Vagina (tissue), 2 donors: Measurements from ENCODE around the gene SLC36A4. TPM values are rescaled to one million over a fixed set of nuclear protein-coding genes. Genes with fewer than 3 reads are reported as not detected.

Experiments
- DNase-seq, 2 donors: peaks; one replicate each; pipeline ENCODE4 v3.0.0-alpha.2; 2017; ENCODE audit errors: extremely low spot score in 2 of 2
- H3K27ac ChIP-seq: fragments of 200-600 bp; sonication (generic); one replicate; pipeline ENCODE4 v1.5.1; 2019
- H3K27me3 ChIP-seq: fragments of 200-600 bp; sonication (generic); one replicate; pipeline ENCODE4 v1.5.1; 2019
- H3K36me3 ChIP-seq, 2 donors: fragments of 200-600 bp; sonication (generic); one replicate each; pipeline ENCODE4 v1.5.1; 2017 to 2019
- H3K4me1 ChIP-seq: fragments of 200-600 bp; sonication (generic); one replicate; pipeline ENCODE4 v1.5.1; 2019
- H3K4me3 ChIP-seq, 2 donors: fragments of 200-600 bp; sonication (generic); 1 replicate in 1 of 2; 2 replicates in 1 of 2; pipeline ENCODE4 v1.5.1; 2016 to 2019
- H3K9me3 ChIP-seq: fragments of 200-600 bp; sonication (generic); one replicate; pipeline ENCODE4 v1.5.1; 2019
- CTCF ChIP-seq, 3 experiments: fragments of 450-650 bp in 2 of 3; fragments of 200-600 bp in 1 of 3; sonication (generic) in 1 of 3; IDR thresholded peaks; one replicate each; pipeline ENCODE4 v1.5.1; 2017 to 2019; ENCODE audit warnings: antibody characterized with exemption in 3 of 3, mild to moderate bottlenecking in 2 of 3, moderate library complexity in 2 of 3
- POLR2A ChIP-seq, 2 donors: fragments of 450-650 bp; IDR thresholded peaks; one replicate each; pipeline ENCODE4 v1.6.1; 2017; ENCODE audit warnings: antibody characterized with exemption in 2 of 2, mild to moderate bottlenecking in 2 of 2, moderate library complexity in 2 of 2
- POLR2AphosphoS5 ChIP-seq, 2 donors: sonication (generic); formaldehyde crosslinking; IDR thresholded peaks; one replicate each; pipeline ENCODE4 v1.9.0; 2017; ENCODE audit warnings: antibody characterized with exemption in 2 of 2, mild to moderate bottlenecking in 2 of 2, low read depth in 1 of 2; ENCODE audit not compliant: insufficient read depth in 1 of 2
- intact Hi-C: fragments of 100-400 bp; cut with DNase I; formaldehyde crosslinking; loops from one replicate; pipeline ENCODE4 v1.15.1; 2023
- total RNA-seq: library from RNA; depleted of rRNA; stranded (reverse); fragments of >200 nt; gene quantifications from one replicate; pipeline ENCODE4 v1.2.3, GENCODE V29; 2016

SLC36A4 gene
- total RNA-seq, 1 donor from 2014 or later, result 16.7 TPM

- no peak overlapping the region for H3K27ac ChIP-seq
- H3K9me3 ChIP-seq, result no peaks in the 10 kb centered on the region
- no peaks in the 10 kb centered on the region for H3K36me3 ChIP-seq
- H3K4me1 ChIP-seq, result no peaks in the 10 kb centered on the region
- intact Hi-C loops, result no loop called here
- H3K27me3 ChIP-seq, result no peaks in the 10 kb centered on the region
- H3K4me3 ChIP-seq, result no peak overlapping the region
- TF ChIP-seq CTCF (IDR thresholded peaks at IDR 0.05) (no peak), POLR2AphosphoS5 (IDR thresholded peaks at IDR 0.05; ENCODE audit: insufficient read depth in 1 of 2, low read depth in 1 of 2) (no peak), POLR2A (IDR thresholded peaks at IDR 0.05) (no peak)
- no peak for DNase-seq
These were observed 66.1 kb downstream of the SLC36A4 start for GRCh38 chr11:93131709-93132108.

GRCh38 chr11:93128574-93128973 lies 69.2 kb downstream of the SLC36A4 start:
- no peaks in the 10 kb centered on the region for H3K27me3 ChIP-seq
- no peaks in the 10 kb centered on the region for H3K9me3 ChIP-seq
- DNase-seq, result no peak
- H3K4me3 ChIP-seq, result no peak overlapping the region
- TF ChIP-seq POLR2A (IDR thresholded peaks at IDR 0.05), result no peak
- no peak for TF ChIP-seq POLR2AphosphoS5 (IDR thresholded peaks at IDR 0.05; ENCODE audit: insufficient read depth in 1 of 2, low read depth in 1 of 2)
- no peak for TF ChIP-seq CTCF (IDR thresholded peaks at IDR 0.05)
- intact Hi-C loops, result no loop called here
- H3K27ac ChIP-seq, result no peak overlapping the region
- no peaks in the 10 kb centered on the region for H3K36me3 ChIP-seq
- H3K4me1 ChIP-seq, result no peaks in the 10 kb centered on the region

- Histone ChIP-seq H3K27me3 (no peaks in the 10 kb centered on the region), H3K36me3 (no peaks in the 10 kb centered on the region), H3K4me3 (no peak overlapping the region), H3K9me3 (no peaks in the 10 kb centered on the region), H3K27ac (no peak overlapping the region), H3K4me1 (no peaks in the 10 kb centered on the region)
- intact Hi-C loops, result no loop called here
- no peak for DNase-seq
- no peak for TF ChIP-seq POLR2A (IDR thresholded peaks at IDR 0.05)
These were observed 74.4 kb downstream of the SLC36A4 start for GRCh38 chr11:93123351-93123898.

- H3K36me3 ChIP-seq, result no peaks in the 10 kb centered on the region
- no peaks in the 10 kb centered on the region for H3K4me1 ChIP-seq
- intact Hi-C loops, result no loop called here
- no peaks in the 10 kb centered on the region for H3K9me3 ChIP-seq
- no peak overlapping the region for H3K27ac ChIP-seq
- no peak overlapping the region for H3K4me3 ChIP-seq
- no peak for TF ChIP-seq POLR2A (IDR thresholded peaks at IDR 0.05)
- no peak for TF ChIP-seq POLR2AphosphoS5 (IDR thresholded peaks at IDR 0.05; ENCODE audit: insufficient read depth in 1 of 2, low read depth in 1 of 2)
- no peak for TF ChIP-seq CTCF (IDR thresholded peaks at IDR 0.05)
- DNase-seq, result no peak
- H3K27me3 ChIP-seq, result no peaks in the 10 kb centered on the region
These were observed 75.1 kb downstream of the SLC36A4 start for GRCh38 chr11:93122535-93123235.

GRCh38 chr11:93118276-93118675 lies 79.5 kb downstream of the SLC36A4 start:
- Histone ChIP-seq H3K9me3 (no peaks in the 10 kb centered on the region), H3K27me3 (no peaks in the 10 kb centered on the region), H3K27ac (no peak overlapping the region), H3K36me3 (no peaks in the 10 kb centered on the region), H3K4me3 (no peak overlapping the region), H3K4me1 (no peaks in the 10 kb centered on the region)
- no peak for DNase-seq
- intact Hi-C loops, result no loop called here
- TF ChIP-seq POLR2A (IDR thresholded peaks at IDR 0.05), result no peak
- no peak for TF ChIP-seq POLR2AphosphoS5 (IDR thresholded peaks at IDR 0.05; ENCODE audit: insufficient read depth in 1 of 2, low read depth in 1 of 2)
- TF ChIP-seq CTCF (IDR thresholded peaks at IDR 0.05), result no peak
